Keratinocyte (primary cell): Measurements from ENCODE around the gene FGF19. TPM values are rescaled to one million over a fixed set of nuclear protein-coding genes. Genes with fewer than 3 reads are reported as not detected.

ENCODE experiments used
- DNase-seq: peaks from one replicate; pipeline ENCODE4 v3.0.0-alpha.2; 2011; ENCODE audit warnings: low read depth, missing footprints, low spot score
- FAIRE-seq: peaks from 2 replicates; lab custom pipeline; 2011; peaks lifted over from hg19 to GRCh38; lab: Jason Lieb, UNC
- H2AFZ ChIP-seq: 2 replicates; pipeline ENCODE4 v1.6.0; 2012; ENCODE audit warnings: low read length, control low read depth, inconsistent platforms; ENCODE audit not compliant: control insufficient read depth
- H3K27ac ChIP-seq: 2 replicates; pipeline ENCODE4 v1.5.1; 2011; ENCODE audit warnings: low read length; ENCODE audit not compliant: control insufficient read depth, insufficient read depth
- H3K27me3 ChIP-seq: 3 replicates; pipeline ENCODE4 v1.6.0; 2011; ENCODE audit warnings: low read length; ENCODE audit not compliant: control insufficient read depth, insufficient read depth; ENCODE audit errors: extremely low read depth
- H3K36me3 ChIP-seq, 2 experiments: 2 replicates in 1 of 2; 3 replicates in 1 of 2; pipeline ENCODE4 v1.5.1; 2011; ENCODE audit warnings: low read length in 2 of 2, mild to moderate bottlenecking in 1 of 2; ENCODE audit not compliant: control insufficient read depth in 2 of 2, insufficient read depth in 2 of 2; ENCODE audit errors: extremely low read depth in 1 of 2
- H3K4me1 ChIP-seq: 3 replicates; pipeline ENCODE4 v1.5.1; 2011; ENCODE audit warnings: low read length; ENCODE audit not compliant: control insufficient read depth, insufficient read depth; ENCODE audit errors: extremely low read depth
- H3K4me2 ChIP-seq: 3 replicates; pipeline ENCODE4 v1.6.0; 2011; ENCODE audit warnings: low read depth, low read length; ENCODE audit not compliant: control insufficient read depth, insufficient read depth; ENCODE audit errors: extremely low read depth
- H3K4me3 ChIP-seq, 3 experiments: fragments of 200-600 bp in 1 of 3; sonication (generic) in 1 of 3; 2 replicates in 2 of 3; 3 replicates in 1 of 3; pipeline ENCODE4 v1.5.1; 2011 to 2016; ENCODE audit warnings: low read length in 3 of 3, mild to moderate bottlenecking in 3 of 3, control low read depth in 2 of 3, inconsistent platforms in 1 of 3, low read depth in 1 of 3, mixed read lengths in 1 of 3, mixed run types in 1 of 3, moderate library complexity in 1 of 3; ENCODE audit not compliant: control insufficient read depth in 2 of 3, insufficient read depth in 2 of 3; ENCODE audit errors: extremely low read depth in 1 of 3
- H3K79me2 ChIP-seq: 2 replicates; pipeline ENCODE4 v1.6.0; 2012; ENCODE audit warnings: low read length; ENCODE audit not compliant: control insufficient read depth, insufficient read depth
- H3K9ac ChIP-seq: 3 replicates; pipeline ENCODE4 v1.6.0; 2011; ENCODE audit warnings: low read length; ENCODE audit not compliant: control insufficient read depth, insufficient read depth; ENCODE audit errors: extremely low read depth
- H3K9me1 ChIP-seq: 3 replicates; pipeline ENCODE4 v1.6.0; 2011; ENCODE audit warnings: low read length; ENCODE audit not compliant: control insufficient read depth, insufficient read depth; ENCODE audit errors: extremely low read depth
- H3K9me3 ChIP-seq: 2 replicates; pipeline ENCODE4 v1.5.1; 2012; ENCODE audit warnings: low read depth, low read length; ENCODE audit not compliant: control insufficient read depth
- H4K20me1 ChIP-seq: 3 replicates; pipeline ENCODE4 v1.6.0; 2011; ENCODE audit warnings: low read length; ENCODE audit not compliant: control insufficient read depth, insufficient read depth; ENCODE audit errors: extremely low read depth
- CTCF ChIP-seq, 3 experiments: IDR thresholded peaks in 1 of 3; conservative IDR thresholded peaks in 1 of 3; optimal IDR thresholded peaks in 1 of 3; 2 replicates in 2 of 3; 3 replicates in 1 of 3; pipeline versions ENCODE3 to v1.5.1; 2011; ENCODE audit warnings: low read length in 3 of 3, mild to moderate bottlenecking in 3 of 3, moderate library complexity in 2 of 3, control low read depth in 1 of 3, inconsistent platforms in 1 of 3; ENCODE audit not compliant: insufficient read depth in 2 of 3; ENCODE audit errors: extremely low read depth in 1 of 3
- EZH2 ChIP-seq: IDR thresholded peaks from one replicate; pipeline ENCODE4 v1.6.1; 2012; ENCODE audit warnings: inconsistent platforms, mild to moderate bottlenecking, low read length, moderate library complexity
- dilution Hi-C: fragments of 300-500 bp; cut with MboI; formaldehyde crosslinking; loops from one replicate; pipeline ENCODE4 v1.7.0; 2020; ENCODE audit warnings: low sequenced_read_pairs; ENCODE audit not compliant: extremely low pct_ligation_motif_present
- polyA plus RNA-seq, 5 experiments: library from polyadenylated mRNA; depleted of rRNA in 3 of 5; stranded (reverse) in 3 of 5; stranded (forward) in 1 of 5; unstranded in 1 of 5; fragments of >200 nt; gene quantifications; 1 replicate in 1 of 5; 2 replicates in 3 of 5; 3 replicates in 1 of 5; pipeline versions ENCODE4 v1.2.1 to v1.2.3, GENCODE V29; 2011 to 2012; ENCODE audit warnings: missing spikeins in 2 of 5, low read depth in 1 of 5, low replicate concordance in 1 of 5

The FGF19 gene
- polyA plus RNA-seq, 1 donor (not counting 4 experiments of a cell fraction or from before 2014, with no cell fraction given), result 0.08 TPM

- H3K27ac ChIP-seq, result no peak overlapping the region
- no peak for DNase-seq
- H3K4me1 ChIP-seq, result no peaks in the 10 kb centered on the region
- H2AFZ ChIP-seq, result no peak overlapping the region
- no peaks in the 10 kb centered on the region for H3K9me3 ChIP-seq
- H3K4me3 ChIP-seq, result no peak overlapping the region
- H3K9me1 ChIP-seq, result no peaks in the 10 kb centered on the region
- no peaks in the 10 kb centered on the region for H3K36me3 ChIP-seq
- no peaks in the 10 kb centered on the region for H3K79me2 ChIP-seq
- H3K4me2 ChIP-seq, result no peak overlapping the region
- no peaks in the 10 kb centered on the region for H4K20me1 ChIP-seq
- TF ChIP-seq EZH2, result no peak
- TF ChIP-seq CTCF (optimal IDR thresholded peaks at IDR 0.05 in 1 of 3, IDR thresholded peaks at IDR 0.05 in 1 of 3, conservative IDR thresholded peaks at IDR 0.05 in 1 of 3; ENCODE audit: extremely low read depth in 1 of 3, insufficient read depth in 2 of 3, low read length in 3 of 3), result no peak
- no peak overlapping the region for H3K9ac ChIP-seq
- H3K27me3 ChIP-seq, result peaks cover 50% of the 10 kb centered on the region
- dilution Hi-C loops, result no loop called here
- no peak for FAIRE-seq
These were observed 3.3 kb downstream of the FGF19 start for GRCh38 chr11:69700278-69701140.

- dilution Hi-C loops, result no loop called here
- Histone ChIP-seq H4K20me1 (no peaks in the 10 kb centered on the region), H3K4me1 (no peaks in the 10 kb centered on the region), H3K4me2 (no peak overlapping the region), H3K27ac (no peak overlapping the region), H3K9me3 (no peaks in the 10 kb centered on the region), H2AFZ (no peak overlapping the region), H3K4me3 (no peak overlapping the region), H3K79me2 (no peaks in the 10 kb centered on the region), H3K9me1 (no peaks in the 10 kb centered on the region), H3K27me3 (peaks cover 50% of the 10 kb centered on the region), H3K9ac (no peak overlapping the region), H3K36me3 (no peaks in the 10 kb centered on the region)
- FAIRE-seq (no peak), DNase-seq (no peak)
- TF ChIP-seq EZH2, result no peak
- TF ChIP-seq CTCF (optimal IDR thresholded peaks at IDR 0.05 in 1 of 3, IDR thresholded peaks at IDR 0.05 in 1 of 3, conservative IDR thresholded peaks at IDR 0.05 in 1 of 3; ENCODE audit: extremely low read depth in 1 of 3, insufficient read depth in 2 of 3, low read length in 3 of 3), result no peak
These were observed 4.6 kb downstream of the FGF19 start for GRCh38 chr11:69699213-69699612.
